ENCODE data around the gene NCOA7.

- TF ChIP-seq CTCF (IDR thresholded peaks at IDR 0.05; ENCODE audit: low read depth, low read length, missing input control) (no peak), RXRA (IDR thresholded peaks at IDR 0.05) (no peak), ZBTB33 (IDR thresholded peaks at IDR 0.05) (no peak), REST (IDR thresholded peaks at IDR 0.05) (no peak), JUND (IDR thresholded peaks at IDR 0.05) (no peak)
Observed at GRCh38 chr6:125769147-125769783, 21.5 kb upstream of the NCOA7 start.

All from liver (tissue), 3 donors.